WTC11 (cell line): ENCODE results near the gene IRF3. TPM values are rescaled to one million over a fixed set of nuclear protein-coding genes. Genes with fewer than 3 reads are reported as not detected.

Experiments
- ATAC-seq: fragments of 200-7000 bp; cut with Tn5 transposase; 2 replicates; pipeline ENCODE4 v1.10.0; 2021; ENCODE audit warnings: mild to moderate bottlenecking, moderate library complexity
- CTCF ChIA-PET: fragments of 300-600 bp; sonication (Branson Sonifier 250); formaldehyde crosslinking; loops from one replicate; lab custom pipeline; 2021; ENCODE audit warnings: antibody characterized with exemption; lab: Charles Lee
- POLR2A ChIA-PET: fragments of 350-600 bp; sonication (Branson Sonifier 250); formaldehyde crosslinking; loops from one replicate; lab custom pipeline; 2021; ENCODE audit warnings: antibody characterized with exemption; lab: Charles Lee
- DNase-seq: peaks from one replicate; pipeline ENCODE4 v3.0.0; 2021; ENCODE audit warnings: low spot score
- H3K27ac Mint-ChIP-seq: 2 replicates; pipeline ENCODE4 v1.8.0; 2021; ENCODE audit warnings: mixed read lengths
- H3K27me3 Mint-ChIP-seq: 2 replicates; pipeline ENCODE4 v1.8.0; 2021; ENCODE audit warnings: low read depth, mild to moderate bottlenecking, moderate library complexity, mixed read lengths
- H3K36me3 Mint-ChIP-seq: 2 replicates; pipeline ENCODE4 v1.8.0; 2021; ENCODE audit warnings: mixed read lengths
- H3K4me1 Mint-ChIP-seq: 2 replicates; pipeline ENCODE4 v1.8.0; 2022; ENCODE audit warnings: mixed read lengths
- H3K4me3 Mint-ChIP-seq: 2 replicates; pipeline ENCODE4 v1.8.0; 2021; ENCODE audit warnings: mild to moderate bottlenecking, moderate library complexity, mixed read lengths
- H3K9me3 Mint-ChIP-seq: 2 replicates; pipeline ENCODE4 v1.8.0; 2021; ENCODE audit warnings: mixed read lengths
- ARID4B ChIP-seq: sonication (generic); formaldehyde crosslinking; IDR thresholded peaks from 2 replicates; pipeline ENCODE4 v1.8.0; 2023; ENCODE audit warnings: missing genetic modification reagents, mild to moderate bottlenecking, borderline replicate concordance
- ATF1 ChIP-seq: sonication (generic); formaldehyde crosslinking; IDR thresholded peaks from 2 replicates; pipeline ENCODE4 v1.8.1; 2023; ENCODE audit warnings: mild to moderate bottlenecking, moderate library complexity, missing genetic modification reagents
- CREB1 ChIP-seq: sonication (generic); formaldehyde crosslinking; IDR thresholded peaks from 2 replicates; pipeline ENCODE4 v1.8.0; 2023; ENCODE audit warnings: mild to moderate bottlenecking, missing genetic modification reagents
- E2F4 ChIP-seq: sonication (generic); formaldehyde crosslinking; IDR thresholded peaks from 2 replicates; pipeline ENCODE4 v1.8.1; 2022; ENCODE audit warnings: low read depth, mild to moderate bottlenecking, moderate library complexity, missing genetic modification reagents, borderline replicate concordance
- ETV6 ChIP-seq: sonication (generic); formaldehyde crosslinking; IDR thresholded peaks from 2 replicates; pipeline ENCODE4 v1.8.1; 2022; ENCODE audit warnings: mild to moderate bottlenecking, missing genetic modification reagents
- FOXK1 ChIP-seq: sonication (generic); formaldehyde crosslinking; IDR thresholded peaks from 2 replicates; pipeline ENCODE4 v1.8.0; 2022; ENCODE audit warnings: mild to moderate bottlenecking, moderate library complexity, missing genetic modification reagents
- GRHL2 ChIP-seq: fragments of 250-450 bp; sonication (Bioruptor Pico); IDR thresholded peaks from 2 replicates; pipeline ENCODE4 v1.8.0; 2022; ENCODE audit warnings: mild to moderate bottlenecking, moderate library complexity; ENCODE audit not compliant: insufficient replicate concordance, severe bottlenecking
- JUN ChIP-seq: sonication (generic); formaldehyde crosslinking; IDR thresholded peaks from 2 replicates; pipeline ENCODE4 v1.8.0; 2023; ENCODE audit warnings: mild to moderate bottlenecking, missing genetic modification reagents
- NFE2L1 ChIP-seq: sonication (generic); formaldehyde crosslinking; IDR thresholded peaks from 2 replicates; pipeline ENCODE4 v1.8.1; 2023; ENCODE audit warnings: missing genetic modification reagents
- NR2C2 ChIP-seq: sonication (generic); formaldehyde crosslinking; IDR thresholded peaks from 2 replicates; pipeline ENCODE4 v1.8.0; 2022; ENCODE audit warnings: mild to moderate bottlenecking, missing genetic modification reagents
- NR3C1 ChIP-seq: sonication (generic); formaldehyde crosslinking; conservative IDR thresholded peaks from 2 replicates; pipeline ENCODE4 v1.8.1; 2023; ENCODE audit warnings: low read depth, mild to moderate bottlenecking, missing genetic modification reagents
- SMAD3 ChIP-seq: sonication (generic); formaldehyde crosslinking; IDR thresholded peaks from 2 replicates; pipeline ENCODE4 v1.8.0; 2022; ENCODE audit warnings: missing genetic modification reagents, mild to moderate bottlenecking, borderline replicate concordance
- SP1 ChIP-seq: sonication (generic); formaldehyde crosslinking; conservative IDR thresholded peaks from 2 replicates; pipeline ENCODE4 v1.8.1; 2022; ENCODE audit warnings: missing genetic modification reagents
- TEAD1 ChIP-seq: sonication (generic); formaldehyde crosslinking; IDR thresholded peaks from 2 replicates; pipeline ENCODE4 v1.8.0; 2022; ENCODE audit warnings: mild to moderate bottlenecking, missing genetic modification reagents
- ZNF423 ChIP-seq: fragments of 250-450 bp; sonication (Bioruptor Pico); IDR thresholded peaks from 2 replicates; pipeline ENCODE4 v2.1.2; 2022; ENCODE audit warnings: mild to moderate bottlenecking, moderate library complexity
- ZNF671 ChIP-seq: fragments of 250-450 bp; sonication (Bioruptor Pico); IDR thresholded peaks from 2 replicates; pipeline ENCODE4 v1.8.0; 2021; ENCODE audit warnings: mild to moderate bottlenecking
- total RNA-seq: library from RNA; stranded (reverse); gene quantifications from 3 replicates; pipeline ENCODE4 v1.2.3, GENCODE V29; 2021
- TF ChIP-seq, protein P1 (sequence below): sonication (generic); formaldehyde crosslinking; IDR thresholded peaks from 2 replicates; pipeline ENCODE4 v1.8.1; 2022; ENCODE audit warnings: mild to moderate bottlenecking, moderate library complexity, missing genetic modification reagents
- TF ChIP-seq, protein P2 (sequence below): fragments of 250-450 bp; sonication (Bioruptor Pico); IDR thresholded peaks from 2 replicates; pipeline ENCODE4 v1.9.0; 2021; ENCODE audit warnings: mild to moderate bottlenecking
- TF ChIP-seq, protein P3 (sequence below): sonication (generic); formaldehyde crosslinking; IDR thresholded peaks from 2 replicates; pipeline ENCODE4 v1.8.1; 2023; ENCODE audit warnings: mild to moderate bottlenecking, missing genetic modification reagents, moderate library complexity
- TF ChIP-seq, protein P4 (sequence below): sonication (generic); formaldehyde crosslinking; IDR thresholded peaks from 2 replicates; pipeline ENCODE4 v1.8.0; 2022; ENCODE audit warnings: mild to moderate bottlenecking, missing genetic modification reagents

IRF3 gene
- total RNA-seq, 1 experiment from 2014 or later = 165 TPM

GRCh38 chr19:49641688-49642491 is 23.8 kb downstream of the IRF3 start, which contains the start of gene SCAF1 (continued):
- TF ChIP-seq, protein P1, sequence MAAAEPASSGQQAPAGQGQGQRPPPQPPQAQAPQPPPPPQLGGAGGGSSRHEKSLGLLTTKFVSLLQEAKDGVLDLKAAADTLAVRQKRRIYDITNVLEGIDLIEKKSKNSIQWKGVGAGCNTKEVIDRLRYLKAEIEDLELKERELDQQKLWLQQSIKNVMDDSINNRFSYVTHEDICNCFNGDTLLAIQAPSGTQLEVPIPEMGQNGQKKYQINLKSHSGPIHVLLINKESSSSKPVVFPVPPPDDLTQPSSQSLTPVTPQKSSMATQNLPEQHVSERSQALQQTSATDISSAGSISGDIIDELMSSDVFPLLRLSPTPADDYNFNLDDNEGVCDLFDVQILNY (CRISPR knock-in tag) = peak; percentile 95
- TF ChIP-seq, protein P2, sequence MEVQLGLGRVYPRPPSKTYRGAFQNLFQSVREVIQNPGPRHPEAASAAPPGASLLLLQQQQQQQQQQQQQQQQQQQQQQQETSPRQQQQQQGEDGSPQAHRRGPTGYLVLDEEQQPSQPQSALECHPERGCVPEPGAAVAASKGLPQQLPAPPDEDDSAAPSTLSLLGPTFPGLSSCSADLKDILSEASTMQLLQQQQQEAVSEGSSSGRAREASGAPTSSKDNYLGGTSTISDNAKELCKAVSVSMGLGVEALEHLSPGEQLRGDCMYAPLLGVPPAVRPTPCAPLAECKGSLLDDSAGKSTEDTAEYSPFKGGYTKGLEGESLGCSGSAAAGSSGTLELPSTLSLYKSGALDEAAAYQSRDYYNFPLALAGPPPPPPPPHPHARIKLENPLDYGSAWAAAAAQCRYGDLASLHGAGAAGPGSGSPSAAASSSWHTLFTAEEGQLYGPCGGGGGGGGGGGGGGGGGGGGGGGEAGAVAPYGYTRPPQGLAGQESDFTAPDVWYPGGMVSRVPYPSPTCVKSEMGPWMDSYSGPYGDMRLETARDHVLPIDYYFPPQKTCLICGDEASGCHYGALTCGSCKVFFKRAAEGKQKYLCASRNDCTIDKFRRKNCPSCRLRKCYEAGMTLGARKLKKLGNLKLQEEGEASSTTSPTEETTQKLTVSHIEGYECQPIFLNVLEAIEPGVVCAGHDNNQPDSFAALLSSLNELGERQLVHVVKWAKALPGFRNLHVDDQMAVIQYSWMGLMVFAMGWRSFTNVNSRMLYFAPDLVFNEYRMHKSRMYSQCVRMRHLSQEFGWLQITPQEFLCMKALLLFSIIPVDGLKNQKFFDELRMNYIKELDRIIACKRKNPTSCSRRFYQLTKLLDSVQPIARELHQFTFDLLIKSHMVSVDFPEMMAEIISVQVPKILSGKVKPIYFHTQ (CRISPR knock-in tag) = no peak
- TF ChIP-seq E2F4 (CRISPR knock-in tag) (peak; percentile 80; the same call in 1 of the 2 replicates), ZNF671 (no peak), CREB1 (no peak), NFE2L1 (peak; percentile 81; the same call in 1 of the 2 replicates), NR3C1 (no peak), FOXK1 (CRISPR knock-in tag) (peak; percentile 84), SP1 (CRISPR knock-in tag) (peak; percentile 100), ETV6 (CRISPR knock-in tag) (0 out of 2 replicates have a peak, but pooled peaks have one; percentile 17), SMAD3 (CRISPR knock-in tag) (peak; percentile 16; the same call in 1 of the 2 replicates)
- TF ChIP-seq, protein P3, sequence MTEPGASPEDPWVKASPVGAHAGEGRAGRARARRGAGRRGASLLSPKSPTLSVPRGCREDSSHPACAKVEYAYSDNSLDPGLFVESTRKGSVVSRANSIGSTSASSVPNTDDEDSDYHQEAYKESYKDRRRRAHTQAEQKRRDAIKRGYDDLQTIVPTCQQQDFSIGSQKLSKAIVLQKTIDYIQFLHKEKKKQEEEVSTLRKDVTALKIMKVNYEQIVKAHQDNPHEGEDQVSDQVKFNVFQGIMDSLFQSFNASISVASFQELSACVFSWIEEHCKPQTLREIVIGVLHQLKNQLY (CRISPR knock-in tag) = no peak
- TF ChIP-seq, protein P4, sequence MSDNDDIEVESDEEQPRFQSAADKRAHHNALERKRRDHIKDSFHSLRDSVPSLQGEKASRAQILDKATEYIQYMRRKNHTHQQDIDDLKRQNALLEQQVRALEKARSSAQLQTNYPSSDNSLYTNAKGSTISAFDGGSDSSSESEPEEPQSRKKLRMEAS (CRISPR knock-in tag) = peak; percentile 78

GRCh38 chr19:49640113-49640898 is 25.4 kb downstream of the IRF3 start, which contains the start of gene RRAS:
Gene RRAS (minus strand): TSS chr19:49640143. CDS start chr19:49640098, 45 bp downstream.
- peaks cover 62% of the 10 kb centered on the region for H3K4me1 Mint-ChIP-seq
- peak within 1 kb of the TSS; percentile 99 for H3K27ac Mint-ChIP-seq
- ChIA-PET CTCF (interaction anchor here (0.6 to 4.7 kb wide), 23 partner anchors 9 to 229 kb away, joined by 3 to 108 read pairs (median 4); partner anchors contain the start of genes CPT1C, FUZ, PRMT1 and RCN3), POLR2A (interaction anchor here (0.5 to 2.1 kb wide), 25 partner anchors 9 to 212 kb away, joined by 3 to 30 read pairs (median 4); partner anchors contain the start of genes ADM5, AP2A1, CPT1C and FUZ)
- no peaks in the 10 kb centered on the region for H3K9me3 Mint-ChIP-seq
- DNase-seq (peak; percentile 100), ATAC-seq (peak; percentile 76)
- H3K27me3 Mint-ChIP-seq = peaks cover 32% of the 10 kb centered on the region
- H3K4me3 Mint-ChIP-seq = peak within 1 kb of the TSS; percentile 99
- no peaks in the 10 kb centered on the region; the same call in 1 of the 2 replicates for H3K36me3 Mint-ChIP-seq
- TF ChIP-seq ARID4B (CRISPR knock-in tag) (0 out of 2 replicates have a peak, but pooled peaks have one; percentile 42), ATF1 (CRISPR knock-in tag) (no peak), JUN (peak; percentile 70; the same call in 1 of the 2 replicates), GRHL2 (CRISPR knock-in tag) (no peak), TEAD1 (CRISPR knock-in tag) (peak; percentile 66; the same call in 1 of the 2 replicates), ZNF423 (no peak), NR2C2 (no peak)
- TF ChIP-seq, protein P1 (CRISPR knock-in tag) = 0 out of 2 replicates have a peak, but pooled peaks have one; percentile 16
- TF ChIP-seq, protein P3 (CRISPR knock-in tag) = no peak
